Upper lobe of left lung (tissue), 6 donors: ENCODE measurements around the gene SERPINA3. TPM values are rescaled to one million over a fixed set of nuclear protein-coding genes. Genes with fewer than 3 reads are reported as not detected.
"Not testable (repeated sequence)": the region's sequence is repeated elsewhere in the genome, so short reads cannot be mapped to it uniquely, and the experiment has no call there.

Experiments
- ATAC-seq, 2 donors: fragments of 200-7000 bp; cut with Tn5 transposase; one replicate each; pipeline ENCODE4 v1.9.1; 2022; ENCODE audit warnings: mild to moderate bottlenecking in 2 of 2, moderate library complexity in 2 of 2; ENCODE audit not compliant: low FRiP score in 2 of 2
- DNase-seq, 2 donors: peaks; one replicate each; pipeline ENCODE4 v3.0.0-alpha.2; 2019 to 2020
- H3K27ac ChIP-seq, 4 donors: fragments of 200-600 bp; sonication (generic); one replicate each; pipeline ENCODE4 v1.5.1; 2016 to 2019
- H3K27me3 ChIP-seq, 4 donors: fragments of 200-600 bp; sonication (generic); one replicate each; pipeline ENCODE4 v1.5.1; 2017 to 2019
- H3K36me3 ChIP-seq, 4 donors: fragments of 200-600 bp; sonication (generic); one replicate each; pipeline ENCODE4 v1.5.1; 2016 to 2019
- H3K4me1 ChIP-seq, 4 donors: fragments of 200-600 bp; sonication (generic); one replicate each; pipeline ENCODE4 v1.5.1; 2018 to 2019
- H3K4me3 ChIP-seq, 4 donors: fragments of 200-600 bp; sonication (generic); one replicate each; pipeline ENCODE4 v1.5.1; 2017 to 2019; ENCODE audit warnings: mild to moderate bottlenecking in 2 of 4, moderate library complexity in 1 of 4
- H3K9me3 ChIP-seq, 4 donors: fragments of 200-600 bp; sonication (generic); one replicate each; pipeline ENCODE4 v1.5.1; 2018 to 2019
- EP300 ChIP-seq, 4 donors: sonication (generic); formaldehyde crosslinking; IDR thresholded peaks; one replicate each; pipeline ENCODE4 v1.5.1; 2017; ENCODE audit warnings: antibody characterized with exemption in 4 of 4, control low read depth in 2 of 4
- POLR2A ChIP-seq, 4 donors: fragments of 450-650 bp; IDR thresholded peaks; one replicate each; pipeline ENCODE4 v1.5.1; 2016 to 2017; ENCODE audit warnings: antibody characterized with exemption in 4 of 4, mild to moderate bottlenecking in 2 of 4
- POLR2AphosphoS5 ChIP-seq, 2 donors: sonication (generic); formaldehyde crosslinking; IDR thresholded peaks; one replicate each; pipeline ENCODE4 v1.5.1; 2017; ENCODE audit warnings: antibody characterized with exemption in 2 of 2
- WGBS, 2 donors: methylation state at CpG; one replicate each; pipeline ENCODE4 v1.1.5; 2017 to 2018; 5-methylcytosine and 5-hydroxymethylcytosine counted together
- total RNA-seq, 6 donors: library from RNA; depleted of rRNA in 4 of 6; stranded (reverse); fragments of >200 nt in 4 of 6; gene quantifications; one replicate each; pipeline versions ENCODE4 v1.1.0 to v1.2.1, GENCODE V29; 2016 to 2021
- TF ChIP-seq, protein P1 (sequence below), 6 experiments: fragments of 450-650 bp in 4 of 6; fragments of 200-600 bp in 2 of 6; sonication (generic) in 2 of 6; IDR thresholded peaks; one replicate each; pipeline ENCODE4 v1.5.1; 2016 to 2019; ENCODE audit warnings: antibody characterized with exemption in 6 of 6
- donor health status: DM: no; HTN: no; CAD: no; lungs with moderate emphysema.
- donor health status: DM: no; HTN: yes; CAD: no; lungs with severe emphysema.

The SERPINA3 gene
- total RNA-seq, 6 donors from 2014 or later, result 32.5 to 111 (median 55.4) TPM

GRCh38 chr14:94601884-94602391 lies 10.3 kb upstream of the SERPINA3 start:
- Histone ChIP-seq H3K4me1 (peaks cover 6 to 26% (median 16%) of the 10 kb centered on the region in 4 donors), H3K36me3 (no peaks in the 10 kb centered on the region), H3K9me3 (no peaks in the 10 kb centered on the region), H3K27ac (peak overlapping the region in 1 of 4 donors; percentile 61), H3K27me3 (no peaks in the 10 kb centered on the region), H3K4me3 (no peak overlapping the region)
- 17 to 47% methylated on average over 4 to 6 of the region's 6 CpGs for WGBS, 2 donors
- TF ChIP-seq POLR2AphosphoS5 (IDR thresholded peaks at IDR 0.05), result peak in 1 of 2 donors; percentile 20
- no peak for TF ChIP-seq EP300 (IDR thresholded peaks at IDR 0.05)
- ATAC-seq (peak; percentile 35 to 77), DNase-seq (peak in 1 of 2 donors; percentile 68)

DNA sequence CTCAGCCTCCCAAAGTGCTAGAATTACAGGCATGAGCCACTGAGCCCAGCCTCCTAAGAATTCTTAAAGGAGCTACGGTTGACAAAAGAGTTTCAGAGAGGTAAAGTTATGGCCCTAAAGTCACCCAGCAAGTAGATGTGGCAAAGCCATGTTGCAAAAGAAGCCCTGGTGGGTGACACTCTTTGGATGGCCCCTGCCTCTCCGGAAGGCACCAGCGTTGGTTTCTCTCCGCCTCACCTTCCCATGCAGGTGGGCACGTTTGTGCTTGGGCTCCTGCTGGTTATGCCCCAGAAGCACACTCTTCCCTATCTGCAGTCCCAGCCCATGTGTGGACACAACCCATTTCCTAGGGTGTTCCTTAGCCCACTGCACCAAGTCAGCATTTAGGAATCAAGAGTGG lies 9.5 kb upstream of the SERPINA3 start:
- 90 to 95% methylated on average over 3 to 5 of the region's 5 CpGs for WGBS, 2 donors
- no peaks in the 10 kb centered on the region for H3K9me3 ChIP-seq
- DNase-seq (no peak), ATAC-seq (no peak)
- no peaks in the 10 kb centered on the region for H3K27me3 ChIP-seq
- no peaks in the 10 kb centered on the region for H3K36me3 ChIP-seq
- TF ChIP-seq EP300 (IDR thresholded peaks at IDR 0.05), result no peak
- TF ChIP-seq, protein P1, sequence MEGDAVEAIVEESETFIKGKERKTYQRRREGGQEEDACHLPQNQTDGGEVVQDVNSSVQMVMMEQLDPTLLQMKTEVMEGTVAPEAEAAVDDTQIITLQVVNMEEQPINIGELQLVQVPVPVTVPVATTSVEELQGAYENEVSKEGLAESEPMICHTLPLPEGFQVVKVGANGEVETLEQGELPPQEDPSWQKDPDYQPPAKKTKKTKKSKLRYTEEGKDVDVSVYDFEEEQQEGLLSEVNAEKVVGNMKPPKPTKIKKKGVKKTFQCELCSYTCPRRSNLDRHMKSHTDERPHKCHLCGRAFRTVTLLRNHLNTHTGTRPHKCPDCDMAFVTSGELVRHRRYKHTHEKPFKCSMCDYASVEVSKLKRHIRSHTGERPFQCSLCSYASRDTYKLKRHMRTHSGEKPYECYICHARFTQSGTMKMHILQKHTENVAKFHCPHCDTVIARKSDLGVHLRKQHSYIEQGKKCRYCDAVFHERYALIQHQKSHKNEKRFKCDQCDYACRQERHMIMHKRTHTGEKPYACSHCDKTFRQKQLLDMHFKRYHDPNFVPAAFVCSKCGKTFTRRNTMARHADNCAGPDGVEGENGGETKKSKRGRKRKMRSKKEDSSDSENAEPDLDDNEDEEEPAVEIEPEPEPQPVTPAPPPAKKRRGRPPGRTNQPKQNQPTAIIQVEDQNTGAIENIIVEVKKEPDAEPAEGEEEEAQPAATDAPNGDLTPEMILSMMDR (IDR thresholded peaks at IDR 0.05), result no peak
- no peak for TF ChIP-seq POLR2AphosphoS5 (IDR thresholded peaks at IDR 0.05)
- no peak for TF ChIP-seq POLR2A (IDR thresholded peaks at IDR 0.05)
- H3K4me1 ChIP-seq, result peaks cover 6 to 26% (median 16%) of the 10 kb centered on the region in 4 donors
- no peak overlapping the region for H3K4me3 ChIP-seq
- peak overlapping the region in 1 of 4 donors; percentile 61 for H3K27ac ChIP-seq

DNA sequence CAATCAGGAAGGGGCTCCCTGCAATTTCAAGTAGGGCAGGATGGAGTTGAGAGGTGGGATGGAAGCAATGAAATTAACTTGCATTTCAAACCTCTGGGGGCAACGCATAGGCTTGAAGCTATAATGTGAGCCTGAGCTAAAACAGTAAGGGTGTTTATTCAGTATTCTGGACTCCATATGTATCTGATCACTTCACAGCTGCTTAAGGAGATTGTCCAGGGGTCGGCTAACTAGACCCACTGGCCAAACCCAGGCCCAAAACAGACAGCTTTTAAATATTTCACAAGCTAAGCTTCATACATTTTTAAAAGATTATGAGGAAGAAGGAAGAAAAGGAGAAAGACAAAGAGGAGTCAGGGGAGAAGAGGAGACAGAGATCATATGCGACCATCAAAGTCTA lies 6.8 kb upstream of the SERPINA3 start:
- ATAC-seq (no peak), DNase-seq (no peak)
- TF ChIP-seq POLR2A (IDR thresholded peaks at IDR 0.05), result no peak
- TF ChIP-seq POLR2AphosphoS5 (IDR thresholded peaks at IDR 0.05), result no peak
- TF ChIP-seq EP300 (IDR thresholded peaks at IDR 0.05), result no peak
- TF ChIP-seq, protein P1 (IDR thresholded peaks at IDR 0.05), result no peak
- Histone ChIP-seq H3K4me1 (peaks cover 0 to 8% (median 3%) of the 10 kb centered on the region in 4 donors), H3K36me3 (no peaks in the 10 kb centered on the region), H3K27ac (no peak overlapping the region), H3K9me3 (no peaks in the 10 kb centered on the region), H3K27me3 (no peaks in the 10 kb centered on the region), H3K4me3 (no peak overlapping the region)
- 65 to 71% methylated on average over 3 of the region's 3 CpGs for WGBS, 2 donors

- not testable (repeated sequence) for DNase-seq, H3K27ac ChIP-seq, H3K36me3 ChIP-seq, H3K9me3 ChIP-seq, H3K4me3 ChIP-seq, ATAC-seq, H3K27me3 ChIP-seq, H3K4me1 ChIP-seq
- 67 to 80% methylated on average over 1 of the region's 1 CpG for WGBS, 2 donors
Measured at GRCh38 chr14:94608966-94609365, 3.2 kb upstream of the SERPINA3 start.

- Histone ChIP-seq H3K9me3 (no peaks in the 10 kb centered on the region), H3K27ac (peak overlapping the region in 1 of 4 donors; percentile 57), H3K27me3 (no peaks in the 10 kb centered on the region), H3K4me3 (no peak overlapping the region), H3K4me1 (no peaks in the 10 kb centered on the region), H3K36me3 (no peaks in the 10 kb centered on the region)
- ATAC-seq (no peak), DNase-seq (no peak)
- no peak for TF ChIP-seq POLR2AphosphoS5 (IDR thresholded peaks at IDR 0.05)
- 84 to 93% methylated on average over 5 of the region's 5 CpGs for WGBS, 2 donors
Measured at GRCh38 chr14:94611179-94611578, 1.0 kb upstream of the SERPINA3 start.

GRCh38 chr14:94612580-94613554 lies 676 bp downstream of the SERPINA3 start:
- peak overlapping the region in 3 of 4 donors; percentile 6 to 19 (median 15) for H3K4me3 ChIP-seq
- ATAC-seq, result peak; percentile 4 to 15
- 49 to 66% methylated on average over 8 to 9 of the region's 9 CpGs for WGBS, 2 donors
- H3K9me3 ChIP-seq, result peaks cover 0 to 11% (median 7%) of the 10 kb centered on the region in 4 donors
- H3K27me3 ChIP-seq, result no peaks in the 10 kb centered on the region
- no peak for DNase-seq
- H3K4me1 ChIP-seq, result no peaks in the 10 kb centered on the region
- TF ChIP-seq, protein P1 (IDR thresholded peaks at IDR 0.05), result no peak
- no peak for TF ChIP-seq POLR2AphosphoS5 (IDR thresholded peaks at IDR 0.05)
- no peak for TF ChIP-seq POLR2A (IDR thresholded peaks at IDR 0.05)
- TF ChIP-seq EP300 (IDR thresholded peaks at IDR 0.05), result no peak
- H3K27ac ChIP-seq, result peak overlapping the region in 1 of 4 donors; percentile 18
- no peaks in the 10 kb centered on the region for H3K36me3 ChIP-seq
